Stimulated activated CD4-positive, alpha-beta T cell treated with anti-CD3 and anti-CD28 coated beads, Interleukin-4, amount 100 ng/mL, for 48 hours (primary cell): ENCODE results near the gene EDIL3.
"Not testable (repeated sequence)": the region's sequence is repeated elsewhere in the genome, so short reads cannot be mapped to it uniquely, and the experiment has no call there.

Experiments
- DNase-seq, 2 donors: peaks; one replicate each; pipeline ENCODE4 v3.0.0-alpha.2; 2020; ENCODE audit warnings: low read depth in 2 of 2

Gene EDIL3

DNA sequence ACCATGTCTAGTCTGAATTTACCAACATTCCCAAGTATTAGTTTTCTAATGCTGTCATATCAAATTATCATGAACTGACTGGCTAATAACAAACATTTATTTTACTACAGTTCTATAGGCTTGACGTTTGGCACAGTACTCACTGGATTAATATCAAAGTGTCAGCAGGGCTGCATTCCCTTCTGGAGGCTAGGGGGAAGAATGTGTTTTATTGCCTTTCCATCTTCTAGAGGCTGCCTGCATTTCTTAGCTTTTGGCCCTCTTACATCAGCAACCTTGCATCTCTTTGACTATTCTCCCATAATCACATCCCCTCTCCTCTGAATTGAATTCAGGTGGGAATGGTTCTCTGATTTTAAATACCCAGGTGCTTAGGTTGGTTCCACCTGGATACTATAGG is 84.7 kb downstream of the EDIL3 start:
- DNase-seq, result no peak

DNA sequence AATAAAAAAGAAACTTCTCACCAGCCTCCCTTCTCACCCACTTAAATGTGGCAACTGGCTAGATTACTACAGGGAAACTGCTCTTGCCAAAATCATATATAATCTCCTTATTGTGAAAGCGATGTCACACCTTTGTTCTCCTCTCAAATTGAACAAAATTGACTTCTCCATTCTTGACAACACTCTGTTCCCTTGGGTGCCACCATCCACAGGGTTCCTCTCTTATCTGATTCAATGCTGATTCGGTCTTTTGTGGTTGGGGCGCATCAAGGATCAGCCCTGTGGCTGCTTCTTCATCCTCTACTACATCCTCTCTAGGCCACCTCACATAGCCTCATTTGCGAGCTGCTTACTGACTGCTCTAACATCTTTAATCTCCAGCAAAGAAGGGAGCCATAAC is 86.1 kb downstream of the EDIL3 start:
- DNase-seq, result no peak

DNA sequence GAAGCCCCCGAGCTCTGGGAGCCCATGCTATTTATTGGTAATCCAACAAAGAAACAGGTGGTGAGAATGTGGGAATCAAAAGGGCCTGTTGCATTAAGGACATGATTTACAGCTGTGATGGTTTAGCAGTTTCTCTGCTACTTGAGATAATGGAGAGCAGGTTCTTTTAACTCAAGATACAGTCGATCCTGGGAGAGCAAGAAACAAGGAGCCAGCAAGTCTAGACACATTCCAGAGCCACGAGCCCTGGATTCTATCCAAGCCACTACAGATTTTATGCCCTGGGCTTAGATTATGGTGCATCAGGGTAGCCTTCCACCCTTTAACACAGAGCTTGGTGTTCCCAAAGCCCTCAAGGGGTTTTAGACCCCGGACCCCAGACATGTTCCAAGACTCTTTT is 87.0 kb downstream of the EDIL3 start:
- DNase-seq, result not testable (repeated sequence)

DNA sequence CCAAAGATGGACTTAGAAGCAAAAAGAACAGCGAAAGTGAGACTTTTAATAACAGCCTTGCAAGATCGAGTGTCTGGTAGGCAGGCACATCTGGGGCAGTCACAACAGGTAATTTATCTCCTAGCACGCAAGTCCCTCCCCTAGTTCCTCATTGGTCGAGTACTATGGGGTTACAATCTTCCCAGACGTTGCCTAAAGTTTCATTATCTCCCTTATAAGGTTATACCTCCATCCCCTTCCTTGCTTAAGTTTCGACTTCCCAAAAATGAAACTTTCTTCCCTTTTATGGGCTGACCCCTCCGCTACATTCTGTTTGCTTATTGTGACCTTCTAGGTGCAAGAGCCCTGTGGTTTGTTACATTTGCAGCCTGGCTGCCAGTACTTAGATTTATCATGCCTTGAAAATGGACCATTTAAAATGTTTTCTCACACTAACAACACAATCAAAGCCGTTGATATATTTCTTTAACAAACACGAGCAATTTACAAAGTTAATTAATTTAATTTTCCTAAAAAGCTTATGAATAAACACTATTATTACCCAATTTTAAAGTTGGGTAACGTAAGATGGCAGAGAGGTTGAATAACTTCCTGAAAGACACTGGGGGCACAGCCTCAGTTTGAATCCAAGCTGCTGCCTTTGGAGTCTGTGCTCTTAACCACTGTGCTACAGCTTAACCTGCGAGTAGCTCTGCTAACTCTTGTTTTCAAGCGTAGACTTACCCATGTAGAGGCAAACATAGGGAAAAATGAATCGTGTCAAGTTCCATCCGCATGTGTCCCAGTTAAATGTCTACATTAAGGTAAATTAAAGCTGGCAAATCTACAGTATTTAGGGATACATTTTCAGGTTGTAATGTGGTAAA is 91.7 kb downstream of the EDIL3 start:
- DNase-seq, result no peak

DNA sequence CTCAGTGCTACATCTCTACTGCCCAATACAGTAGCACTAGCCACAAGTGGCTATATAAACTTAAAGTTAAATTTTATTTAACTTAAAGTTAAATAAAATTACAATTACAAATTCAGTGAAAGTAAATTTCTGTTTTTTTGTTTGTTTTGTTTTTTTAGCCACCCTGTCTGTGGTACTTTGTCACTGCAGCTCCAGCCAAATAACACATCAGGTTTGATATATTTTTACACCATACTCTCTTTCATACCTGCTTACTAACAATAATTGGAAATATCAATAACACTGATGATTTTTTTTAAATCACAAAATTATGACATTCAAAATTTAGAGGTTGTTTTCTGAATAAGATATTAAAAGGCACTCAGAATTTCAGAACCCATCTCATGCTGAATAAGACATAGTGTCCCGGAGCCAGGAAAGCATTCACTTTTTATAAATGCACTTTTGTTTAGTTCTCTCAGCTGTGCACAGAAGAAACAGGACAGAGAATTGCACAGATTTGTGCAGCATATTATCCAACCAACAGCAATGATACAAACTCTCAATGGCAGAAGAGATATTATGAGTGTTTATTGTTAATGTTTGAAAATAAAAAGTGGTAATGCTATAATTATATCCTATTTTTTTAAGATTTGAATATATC is 92.6 kb downstream of the EDIL3 start:
- DNase-seq, result no peak

DNA sequence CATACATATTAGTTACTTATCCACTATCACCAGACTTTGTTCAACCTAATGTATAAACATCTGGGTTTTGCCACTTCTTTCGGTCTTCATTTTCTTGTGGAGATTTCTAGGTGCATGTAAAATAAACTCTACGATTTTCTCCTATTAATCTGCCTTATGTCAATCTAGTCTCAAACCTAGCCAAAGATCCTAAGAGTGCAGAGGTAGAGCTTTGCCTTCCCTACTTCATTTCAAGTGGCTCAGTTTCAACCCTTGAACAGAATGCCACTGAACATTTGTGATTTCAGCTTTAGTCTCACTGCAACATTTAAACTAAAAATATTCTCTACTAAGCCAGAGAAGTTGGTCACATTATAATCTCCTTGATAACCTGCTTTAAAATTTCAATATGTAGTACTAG is 94.0 kb downstream of the EDIL3 start:
- DNase-seq, result no peak

DNA sequence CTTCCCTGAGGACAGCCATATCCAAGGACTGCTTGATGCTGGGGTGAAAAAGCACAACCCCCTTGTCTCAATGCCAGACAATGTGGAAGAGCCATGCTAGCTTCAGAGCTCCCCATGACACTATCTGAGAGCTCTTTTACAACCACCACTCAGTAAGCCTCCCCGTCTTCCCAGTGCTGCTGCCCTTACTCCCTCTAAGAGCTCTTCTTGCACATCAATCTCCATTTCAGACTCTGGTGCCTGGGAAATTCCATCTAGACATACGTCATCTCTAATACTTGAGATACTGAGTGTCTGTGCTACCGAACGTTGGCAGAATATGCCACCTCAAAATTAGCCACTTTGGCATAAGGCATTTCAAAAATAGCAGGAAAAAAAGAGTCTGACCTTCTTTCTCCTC is 94.5 kb downstream of the EDIL3 start:
- DNase-seq, result no peak

DNA sequence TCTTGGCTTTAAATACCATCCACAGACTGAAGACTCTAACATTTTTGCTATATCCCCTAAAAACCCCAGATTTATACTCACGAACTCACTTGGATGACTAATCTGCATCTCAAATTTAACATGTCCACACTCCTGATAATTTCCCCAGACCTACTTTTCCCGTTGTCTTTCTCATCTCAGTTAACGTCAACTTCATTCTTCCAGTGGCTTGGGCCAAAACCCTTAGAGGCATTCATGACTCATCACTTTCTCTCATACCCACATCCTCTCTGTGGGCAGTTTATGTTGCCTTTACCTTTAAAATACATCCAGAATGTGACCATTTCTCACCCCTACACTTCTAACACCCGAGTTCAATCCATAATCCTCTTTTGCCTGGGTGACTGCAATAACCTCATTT is 96.7 kb downstream of the EDIL3 start:
- DNase-seq, result no peak

DNA sequence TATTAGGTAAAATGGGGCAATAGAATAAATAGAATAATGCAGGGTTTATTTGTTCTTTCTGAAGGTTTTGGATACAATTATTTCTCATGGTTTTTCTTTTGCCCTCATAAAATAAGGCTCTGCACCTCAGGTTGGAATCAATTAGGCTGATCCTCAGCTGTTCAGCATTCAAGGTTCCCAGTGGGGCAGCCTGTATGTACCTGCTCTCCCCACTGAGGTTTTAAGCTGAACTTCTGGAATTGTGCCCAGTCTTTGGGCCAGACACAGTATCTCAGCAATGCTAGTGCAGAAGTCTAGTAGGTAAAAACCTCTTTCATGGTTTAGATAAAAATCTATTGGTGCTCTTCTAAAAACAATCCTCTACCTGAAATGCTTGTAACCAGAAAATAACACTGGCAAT is 98.0 kb downstream of the EDIL3 start:
- DNase-seq, result no peak

DNA sequence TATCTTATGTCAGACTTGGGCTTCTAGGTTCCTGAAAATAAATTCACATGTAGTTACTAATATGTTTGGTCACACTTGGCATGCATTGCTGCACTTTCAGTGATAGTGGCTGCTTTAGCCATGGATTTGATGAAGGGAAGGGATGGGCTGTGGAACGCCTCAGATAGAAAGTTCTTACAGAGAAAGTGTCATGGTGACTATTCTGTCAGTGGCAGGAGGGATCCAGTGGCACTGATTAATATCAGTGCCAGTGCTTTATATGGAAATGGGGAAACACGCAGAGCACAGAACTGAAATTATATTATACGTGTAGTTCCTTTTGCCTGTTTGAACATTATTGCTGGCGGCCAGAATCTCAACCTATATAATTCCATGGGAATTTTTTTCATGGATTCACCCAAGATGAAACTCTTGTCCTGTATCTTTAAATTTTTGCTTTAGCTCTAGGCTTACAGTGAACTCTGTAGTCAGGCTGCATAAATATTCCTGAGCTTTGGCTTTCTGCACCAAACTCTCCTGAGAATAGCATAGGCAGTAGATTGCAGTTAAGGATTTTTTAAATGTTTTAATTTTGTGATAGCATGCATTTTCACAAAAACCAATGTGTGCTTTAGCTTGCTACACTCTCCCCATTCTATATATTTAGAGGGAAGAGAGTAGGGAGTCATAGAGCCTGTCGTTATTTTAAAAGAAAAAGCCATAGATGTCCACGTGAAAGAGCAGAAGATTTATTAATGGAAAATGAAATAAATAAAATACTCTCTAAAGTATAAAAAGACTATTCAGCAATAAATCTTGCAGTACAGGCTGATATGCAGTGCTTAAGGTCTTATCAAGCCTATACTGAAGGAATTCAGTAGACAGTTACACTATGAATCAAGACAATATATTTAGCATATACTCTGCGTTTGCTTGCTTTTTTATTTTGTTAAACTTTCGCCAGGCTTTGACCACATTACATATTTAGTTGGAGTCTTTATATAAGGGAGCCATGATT is 98.7 kb downstream of the EDIL3 start:
- no peak for DNase-seq

DNA sequence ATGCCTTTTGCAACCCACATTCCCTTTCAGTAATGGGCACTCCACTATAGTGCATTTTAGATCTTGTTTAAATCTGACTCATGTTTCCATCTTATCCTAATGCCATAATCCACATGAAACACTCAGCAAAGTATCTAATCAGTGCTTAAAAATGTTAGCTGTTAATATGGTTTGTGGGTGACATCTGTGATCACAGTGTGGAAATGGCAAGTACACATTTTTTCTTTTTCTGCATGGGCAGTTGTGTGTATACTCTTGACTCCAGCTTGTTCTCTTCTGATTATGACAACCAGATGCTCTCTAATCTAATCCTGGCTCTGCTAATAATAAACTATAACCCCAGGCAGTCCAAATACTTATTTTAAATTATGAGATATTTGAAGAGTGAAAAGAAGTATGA is 103.3 kb downstream of the EDIL3 start:
- no peak for DNase-seq

DNA sequence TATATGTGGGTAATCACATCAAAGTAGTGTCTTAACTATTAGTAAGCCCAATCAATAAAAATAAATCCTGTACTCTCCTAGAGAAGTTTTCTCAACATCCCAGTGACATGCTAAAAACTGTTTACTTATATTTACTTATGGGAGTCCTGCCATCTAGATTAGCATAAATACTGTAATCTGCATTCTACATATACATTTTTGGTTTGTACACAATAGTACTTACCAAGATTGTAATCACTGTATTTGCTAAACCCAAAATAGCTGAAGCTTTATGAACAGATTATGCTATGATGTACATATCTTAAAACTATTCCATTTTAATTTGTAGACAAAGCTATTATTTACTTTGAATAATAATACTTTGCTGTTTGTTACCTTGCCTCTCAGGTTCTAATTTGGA is 105.4 kb downstream of the EDIL3 start:
- DNase-seq, result no peak

DNA sequence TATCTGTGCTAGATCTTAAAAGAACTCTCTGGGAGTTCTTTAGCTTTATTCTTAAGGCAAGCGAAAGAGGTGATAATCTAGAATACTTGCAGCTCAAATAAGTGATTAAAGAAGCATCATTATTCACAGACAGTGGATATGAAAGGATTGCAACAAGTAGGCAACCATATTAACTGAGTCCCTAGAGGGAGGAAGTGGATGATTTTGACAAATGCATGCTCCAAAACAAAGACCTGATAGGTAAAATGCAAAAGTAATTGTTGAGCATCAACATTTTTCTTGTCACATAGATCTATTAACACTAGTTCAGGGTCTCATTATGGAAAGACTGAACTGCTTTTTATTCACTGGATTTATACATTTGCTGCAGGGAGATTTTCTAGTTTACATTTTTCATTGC is 109.1 kb downstream of the EDIL3 start:
- no peak for DNase-seq

DNA sequence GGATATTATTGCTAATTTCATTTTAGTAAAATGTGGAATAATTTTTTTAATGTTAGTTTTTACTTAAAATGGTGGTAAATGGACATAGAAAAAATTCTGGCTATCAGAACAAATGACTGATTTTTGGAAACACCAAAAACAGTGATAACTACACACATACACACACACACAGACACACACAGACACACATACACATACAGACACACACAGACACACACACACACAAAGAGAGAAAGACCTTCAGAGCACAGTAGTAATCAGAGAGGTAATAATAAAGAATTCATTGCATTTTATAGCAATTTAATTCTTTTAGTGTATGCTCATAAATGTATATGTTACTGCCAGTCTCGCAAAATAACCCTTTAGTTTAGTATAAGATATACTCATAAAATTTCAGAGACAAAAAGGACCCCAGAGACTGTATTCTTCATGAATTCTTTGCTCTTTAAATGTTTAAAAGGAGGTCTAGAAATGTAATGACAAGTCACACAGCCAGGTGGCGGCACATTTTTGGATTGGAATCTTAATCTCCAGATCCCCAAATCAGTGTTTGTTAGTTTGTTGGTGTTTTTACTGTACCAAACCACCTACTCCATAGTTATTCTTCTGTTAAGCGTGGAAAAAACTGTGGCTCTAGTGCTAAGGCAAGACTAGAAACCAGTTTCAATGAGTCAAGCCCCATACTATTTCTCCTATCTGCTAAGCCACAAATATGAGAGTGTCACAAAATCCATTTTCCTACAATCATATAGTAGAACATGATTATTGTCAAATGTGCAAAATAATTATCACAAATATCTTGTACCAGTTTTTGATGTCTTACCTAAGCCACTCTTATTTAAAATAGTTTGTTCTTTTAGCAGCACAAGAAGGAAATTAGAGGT is 109.9 kb downstream of the EDIL3 start:
- DNase-seq, result no peak

DNA sequence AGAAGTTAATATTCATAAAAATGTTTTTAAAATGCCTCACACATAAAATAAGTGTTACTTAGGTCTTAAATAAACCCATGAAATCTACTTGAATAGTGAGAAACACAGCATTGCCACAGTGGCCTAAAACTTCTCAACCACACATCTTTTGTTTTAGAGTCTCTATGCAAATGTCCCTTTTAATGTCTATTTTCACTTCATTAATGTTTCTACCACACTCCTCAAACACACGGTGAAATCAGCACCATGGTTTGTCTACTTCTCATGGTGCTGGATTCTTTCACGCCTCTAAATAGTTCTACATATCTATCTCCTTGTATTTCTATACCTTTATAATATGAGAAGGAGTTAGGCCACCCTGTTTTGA is 111.2 kb downstream of the EDIL3 start:
- no peak for DNase-seq

DNA sequence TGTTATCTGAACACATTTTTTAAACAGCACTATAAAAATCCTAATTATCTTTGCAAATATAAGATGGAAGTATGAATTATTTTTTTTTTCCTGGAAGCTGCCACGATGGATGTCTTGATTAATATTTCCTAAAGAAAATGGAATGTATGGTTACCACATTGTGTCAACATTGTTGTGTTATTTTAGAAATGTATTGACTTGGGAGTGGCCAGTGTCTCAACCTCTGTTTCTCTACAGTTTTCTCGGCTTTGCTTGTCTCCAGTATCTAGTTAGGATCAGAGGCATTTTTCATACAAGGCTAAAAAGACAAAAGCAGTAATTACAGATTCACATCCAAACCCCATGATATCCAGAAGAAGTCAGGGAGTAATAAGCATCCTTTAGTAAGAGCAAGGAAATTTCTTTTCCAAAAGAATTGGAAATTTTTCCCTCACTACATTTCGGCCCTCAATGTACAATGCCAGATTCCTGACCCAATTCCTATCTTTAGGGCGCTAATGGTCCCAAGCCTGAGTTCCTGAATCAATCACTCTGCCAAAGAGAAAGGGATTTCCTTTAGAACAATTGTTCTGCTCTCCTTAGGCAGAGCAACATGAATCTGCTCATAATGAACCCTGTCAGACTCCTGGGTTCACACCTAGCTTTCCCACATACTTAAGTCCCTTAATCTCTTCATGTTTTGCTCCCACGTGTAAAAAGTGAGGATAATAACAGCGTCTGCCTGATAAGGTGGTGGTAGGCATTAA is 111.7 kb downstream of the EDIL3 start:
- no peak for DNase-seq

DNA sequence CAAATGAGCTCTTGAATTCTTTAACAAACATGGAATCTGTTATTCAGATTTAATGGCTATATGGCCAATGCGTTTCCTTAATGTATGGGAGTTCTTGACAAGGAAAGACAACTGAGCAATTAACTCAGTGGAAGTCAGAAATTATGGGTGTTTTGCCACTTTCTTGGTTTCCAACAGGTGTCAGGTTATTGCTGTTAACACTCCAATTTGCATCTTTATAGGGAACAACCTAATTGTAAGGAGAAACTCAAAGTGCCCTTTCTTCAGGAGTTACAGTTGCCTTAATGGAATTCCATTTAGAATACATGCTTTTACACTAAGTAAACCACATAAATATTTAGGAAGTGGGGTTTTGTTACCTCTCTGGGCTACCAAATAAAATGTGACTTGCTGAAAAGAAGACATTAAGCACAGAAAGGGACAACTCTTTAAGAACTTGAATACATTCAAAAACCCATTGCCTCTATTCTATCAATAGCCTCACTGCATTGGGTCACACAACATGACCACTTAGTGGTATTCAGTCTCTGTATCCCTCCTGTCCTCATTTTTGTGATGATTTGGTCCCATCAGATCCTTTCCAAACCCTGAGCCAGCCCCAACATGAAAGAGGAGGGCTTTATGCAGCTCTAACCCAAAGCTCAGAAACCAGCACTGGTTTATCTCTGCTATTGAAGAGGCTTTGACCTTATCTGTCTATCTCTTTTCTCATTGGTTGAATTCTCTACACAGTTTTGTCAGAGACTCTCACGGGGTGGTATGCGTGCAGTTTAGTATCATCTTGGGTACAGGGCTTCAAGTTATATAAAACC is 118.7 kb downstream of the EDIL3 start:
- DNase-seq, result no peak

DNA sequence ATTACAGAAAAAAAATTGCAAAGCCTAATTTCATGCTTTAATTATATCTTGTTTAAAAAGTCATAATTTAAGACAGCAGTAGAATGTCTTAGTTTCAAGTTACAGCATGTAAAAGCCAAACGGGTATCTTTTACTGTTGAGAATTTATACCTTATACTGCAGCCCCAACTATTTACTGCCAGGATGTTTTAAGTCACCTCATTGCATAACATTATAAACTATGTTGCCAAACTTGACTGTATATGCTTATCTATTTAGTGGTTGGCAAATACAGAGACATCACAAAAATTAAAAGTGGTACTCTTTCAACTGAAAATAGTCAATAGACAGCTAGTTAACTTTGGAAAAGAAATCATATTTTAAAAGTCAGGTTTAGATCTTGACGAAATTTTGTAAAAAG is 119.5 kb downstream of the EDIL3 start:
- DNase-seq, result no peak

DNA sequence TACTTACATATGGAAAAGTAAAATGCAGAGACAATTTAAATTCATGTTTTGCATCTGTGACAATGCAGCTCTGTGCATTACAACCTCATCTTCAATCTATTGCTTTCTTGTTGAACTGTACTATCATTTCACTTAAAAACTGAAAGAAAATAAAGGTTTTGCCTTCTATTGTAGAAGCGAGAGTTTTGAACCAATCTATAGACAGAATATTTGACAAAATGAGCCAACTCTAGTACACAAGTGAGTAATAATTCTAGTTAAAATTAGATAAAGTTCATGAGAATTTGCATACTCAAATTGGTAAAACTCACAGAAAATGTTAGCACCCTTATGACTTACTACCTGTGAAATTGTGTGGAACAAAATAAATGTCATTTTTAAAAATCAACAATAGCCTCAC is 123.7 kb downstream of the EDIL3 start:
- no peak for DNase-seq

DNA sequence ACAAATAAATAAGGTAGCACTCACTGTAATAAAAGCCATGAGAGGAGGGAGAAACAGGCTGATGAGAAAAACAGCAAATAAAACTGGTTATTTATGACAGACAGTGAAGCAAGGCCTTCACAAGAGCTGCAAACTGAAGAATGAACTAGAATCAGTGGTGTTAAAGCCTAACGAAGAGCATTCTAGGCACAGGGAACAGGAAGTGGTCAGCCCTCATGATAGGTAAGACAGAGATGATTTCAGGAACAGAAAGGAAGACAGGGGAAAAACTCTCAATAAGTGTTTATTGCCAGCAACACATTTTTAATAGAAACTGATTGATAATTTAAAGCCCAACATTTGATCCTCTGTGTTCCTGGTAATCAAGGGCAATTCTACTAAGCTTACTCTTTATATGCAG is 124.5 kb downstream of the EDIL3 start:
- no peak for DNase-seq
